Neuronal stem cell (in vitro differentiated cells): ENCODE measurements around the gene SLC30A2.
A peak's percentile ranks its signal among the peaks of the same experiment; 100 is the strongest.

ENCODE experiments used
- DNase-seq: peaks from one replicate; pipeline ENCODE4 v3.0.0-alpha.2; 2013; ENCODE audit warnings: low spot score
- H2AFZ ChIP-seq: one replicate; pipeline ENCODE4 v1.6.1; 2013; ENCODE audit warnings: mild to moderate bottlenecking, low read length, inconsistent platforms
- H2AK5ac ChIP-seq: 2 replicates; pipeline ENCODE4 v1.6.1; 2013; ENCODE audit warnings: low read depth, mild to moderate bottlenecking, inconsistent platforms, low read length, moderate library complexity, mixed read lengths
- H2BK120ac ChIP-seq: 2 replicates; pipeline ENCODE4 v1.6.1; 2013; ENCODE audit warnings: low read depth, mild to moderate bottlenecking, inconsistent platforms, low read length, moderate library complexity, mixed read lengths
- H2BK12ac ChIP-seq: one replicate; pipeline ENCODE4 v1.6.1; 2013; ENCODE audit warnings: low read length, inconsistent platforms
- H2BK15ac ChIP-seq: 2 replicates; pipeline ENCODE4 v1.6.1; 2013; ENCODE audit warnings: mild to moderate bottlenecking, low read length, inconsistent platforms, mixed read lengths
- H2BK5ac ChIP-seq: one replicate; pipeline ENCODE4 v1.6.1; 2013; ENCODE audit warnings: inconsistent platforms, mild to moderate bottlenecking, low read length, moderate library complexity
- H3K14ac ChIP-seq: one replicate; pipeline ENCODE4 v1.6.1; 2013; ENCODE audit warnings: low read length, inconsistent platforms
- H3K18ac ChIP-seq: 2 replicates; pipeline ENCODE4 v1.6.1; 2013; ENCODE audit warnings: low read length, inconsistent platforms
- H3K23ac ChIP-seq: 2 replicates; pipeline ENCODE4 v1.6.1; 2013; ENCODE audit warnings: low read depth, mild to moderate bottlenecking, mixed read lengths, low read length, inconsistent platforms; ENCODE audit not compliant: poor library complexity
- H3K27ac ChIP-seq: replicated peaks from 3 replicates; pipeline ENCODE4 v1.5.1; 2013; ENCODE audit warnings: low read length, inconsistent platforms
- H3K27me3 ChIP-seq, 3 experiments: 2 replicates each; pipeline ENCODE4 v1.6.1; 2013; ENCODE audit warnings: low read length in 3 of 3, mild to moderate bottlenecking in 2 of 3, inconsistent platforms in 1 of 3, low read depth in 1 of 3, mixed read lengths in 1 of 3, moderate library complexity in 1 of 3; ENCODE audit not compliant: control insufficient read depth in 3 of 3, insufficient read depth in 3 of 3
- H3K36me3 ChIP-seq, 2 donors: replicated peaks in 1 of 2; 2 replicates each; pipeline ENCODE4 v1.6.1; 2013; ENCODE audit warnings: low read length in 2 of 2; ENCODE audit not compliant: control insufficient read depth in 2 of 2, insufficient read depth in 2 of 2
- H3K4ac ChIP-seq: 2 replicates; pipeline ENCODE4 v1.6.1; 2013; ENCODE audit warnings: inconsistent platforms, mild to moderate bottlenecking, low read length, moderate library complexity
- H3K4me1 ChIP-seq, 2 donors: 1 replicate in 1 of 2; 2 replicates in 1 of 2; pipeline ENCODE4 v1.6.1; 2013; ENCODE audit warnings: low read length in 2 of 2, low read depth in 1 of 2; ENCODE audit not compliant: control insufficient read depth in 2 of 2, insufficient read depth in 1 of 2
- H3K4me2 ChIP-seq: one replicate; pipeline ENCODE4 v1.6.1; 2013; ENCODE audit warnings: mild to moderate bottlenecking, low read length, inconsistent platforms; ENCODE audit not compliant: insufficient read depth, poor library complexity, severe bottlenecking
- H3K4me3 ChIP-seq, 2 donors: 2 replicates each; pipeline ENCODE4 v1.5.1; 2013; ENCODE audit warnings: low read length in 2 of 2, mild to moderate bottlenecking in 2 of 2, inconsistent platforms in 1 of 2, moderate library complexity in 1 of 2
- H3K79me1 ChIP-seq: one replicate; pipeline ENCODE4 v1.6.1; 2013; ENCODE audit warnings: low read depth, mild to moderate bottlenecking, inconsistent platforms, low read length, moderate library complexity
- H3K9ac ChIP-seq: one replicate; pipeline ENCODE4 v1.6.1; 2013; ENCODE audit warnings: mild to moderate bottlenecking, low read depth, low read length, inconsistent platforms; ENCODE audit not compliant: poor library complexity
- H3K9me3 ChIP-seq, 2 donors: replicated peaks in 1 of 2; 2 replicates each; pipeline versions ENCODE3 to v1.6.1; 2013; ENCODE audit warnings: low read length in 2 of 2, mild to moderate bottlenecking in 2 of 2, inconsistent platforms in 1 of 2, low read depth in 1 of 2, mixed read lengths in 1 of 2, moderate library complexity in 1 of 2; ENCODE audit not compliant: control insufficient read depth in 2 of 2, insufficient read depth in 1 of 2
- H4K8ac ChIP-seq: one replicate; pipeline ENCODE4 v1.6.1; 2013; ENCODE audit warnings: low read depth, mild to moderate bottlenecking, inconsistent platforms, low read length, moderate library complexity
- H4K91ac ChIP-seq: one replicate; pipeline ENCODE4 v1.6.1; 2013; ENCODE audit warnings: low read length, low read depth, mild to moderate bottlenecking, inconsistent platforms; ENCODE audit not compliant: poor library complexity
- WGBS, 2 donors: extraction: QIAGEN DNeasy Blood & Tissue Kit; methylation state at CpG; one replicate each; pipeline ENCODE4 v1.1.7; 2013; ENCODE audit warnings: missing lambda C conversion rate in 2 of 2, mixed read lengths in 1 of 2; ENCODE audit not compliant: insufficient read length in 2 of 2, insufficient replicate concordance in 1 of 2; ENCODE audit errors: extremely low coverage in 2 of 2; 5-methylcytosine and 5-hydroxymethylcytosine counted together

The SLC30A2 gene

DNA sequence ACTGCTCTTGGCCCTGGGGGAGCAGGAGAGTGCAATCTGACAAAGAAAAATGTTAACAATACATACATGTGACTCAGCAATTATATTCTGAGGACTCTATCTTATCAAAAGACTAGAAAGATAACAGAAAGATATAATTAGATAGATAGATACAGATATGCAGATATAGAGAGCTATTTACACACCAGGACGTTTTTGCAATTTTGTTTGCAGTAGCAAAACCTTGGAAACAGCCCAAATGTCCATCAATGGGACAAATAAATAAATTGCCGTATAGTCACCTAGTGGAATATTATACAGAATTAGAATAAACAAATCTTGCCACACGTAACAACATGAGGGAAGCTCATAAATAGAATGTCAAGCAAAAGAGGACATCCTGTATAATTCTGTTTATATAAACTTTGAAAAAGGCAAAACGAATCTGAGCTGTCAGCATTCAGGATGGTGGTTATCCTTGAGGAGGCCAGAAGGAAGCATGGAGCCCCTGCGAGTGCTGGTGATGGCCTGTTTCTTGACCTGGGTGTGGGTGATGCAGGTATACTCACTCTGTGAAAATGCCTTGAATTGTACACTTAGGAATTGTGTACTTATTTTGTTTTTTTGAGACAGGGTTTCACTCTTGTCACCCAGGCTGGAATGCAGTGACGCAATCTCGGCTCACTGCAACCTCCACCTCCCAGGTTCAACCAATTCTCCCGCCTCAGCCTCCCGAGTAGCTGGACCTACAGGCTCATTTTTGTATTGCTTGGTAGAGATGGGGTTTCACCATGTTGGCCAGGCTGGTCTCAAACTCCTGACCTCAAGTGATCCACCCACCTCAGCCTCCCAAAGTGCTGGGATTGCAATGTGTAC, 34.3 kb upstream of the SLC30A2 start:
- Histone ChIP-seq H2BK120ac (no peak overlapping the region), H3K27me3 (peaks cover 0 to 31% (median 0%) of the 10 kb centered on the region in 3 experiments), H2BK15ac (no peak overlapping the region), H2AK5ac (no peak overlapping the region), H3K36me3 (no peaks in the 10 kb centered on the region), H3K4me3 (no peak overlapping the region), H4K91ac (no peak overlapping the region), H2AFZ (no peak overlapping the region), H3K4me2 (no peak overlapping the region), H3K18ac (no peak overlapping the region), H2BK12ac (no peak overlapping the region), H3K4me1 (peaks cover 0 to 4% of the 10 kb centered on the region in 2 donors), H3K4ac (no peak overlapping the region), H3K79me1 (no peaks in the 10 kb centered on the region), H3K9ac (no peak overlapping the region), H3K27ac (no peak overlapping the region), H3K14ac (no peak overlapping the region), H3K23ac (no peak overlapping the region), H4K8ac (no peak overlapping the region), H2BK5ac (no peak overlapping the region), H3K9me3 (no peaks in the 10 kb centered on the region)
- WGBS, 2 donors, result no CpG with 5 or more reads among the region's 9 CpGs
- no peak for DNase-seq

DNA sequence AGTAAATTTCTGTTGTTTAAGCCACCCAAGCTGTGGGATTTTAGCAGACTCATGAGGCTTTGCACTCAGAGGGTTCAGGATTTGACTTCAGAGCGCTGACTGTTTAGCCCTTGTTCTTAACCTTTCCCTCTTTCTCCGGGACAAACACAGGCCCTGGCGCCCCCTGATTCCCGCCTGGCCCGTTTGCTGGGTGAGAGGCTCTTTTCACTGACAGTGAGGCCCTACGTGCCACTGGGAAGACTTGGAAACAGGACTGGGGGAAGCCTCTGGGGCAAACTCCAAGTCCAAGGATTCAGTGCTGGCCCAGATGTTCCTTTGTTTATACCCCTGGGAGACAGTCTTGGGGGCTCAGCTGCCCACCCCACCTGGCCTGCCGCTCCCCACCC, 33.3 kb upstream of the SLC30A2 start:
- no peak overlapping the region for H3K4ac ChIP-seq
- WGBS, 2 donors, result no CpG with 5 or more reads among the region's 7 CpGs
- H2AFZ ChIP-seq, result peak overlapping the region; percentile 67
- no peak for DNase-seq
- H3K9me3 ChIP-seq, result no peaks in the 10 kb centered on the region
- H3K23ac ChIP-seq, result no peak overlapping the region
- H3K18ac ChIP-seq, result no peak overlapping the region
- no peak overlapping the region for H2BK15ac ChIP-seq
- H4K8ac ChIP-seq, result no peak overlapping the region
- H3K4me2 ChIP-seq, result no peak overlapping the region
- H2AK5ac ChIP-seq, result no peak overlapping the region
- H3K27me3 ChIP-seq, result peaks cover 0 to 25% (median 0%) of the 10 kb centered on the region in 3 experiments
- H2BK120ac ChIP-seq, result no peak overlapping the region
- no peak overlapping the region for H2BK12ac ChIP-seq
- H3K79me1 ChIP-seq, result no peaks in the 10 kb centered on the region
- no peak overlapping the region for H2BK5ac ChIP-seq
- H3K14ac ChIP-seq, result no peak overlapping the region
- no peak overlapping the region for H3K4me3 ChIP-seq
- H3K9ac ChIP-seq, result no peak overlapping the region
- peaks cover 0 to 4% of the 10 kb centered on the region in 2 donors for H3K4me1 ChIP-seq
- no peaks in the 10 kb centered on the region for H3K36me3 ChIP-seq
- H3K27ac ChIP-seq, result no peak overlapping the region
- H4K91ac ChIP-seq, result no peak overlapping the region

GRCh38 chr1:26078286-26079177, 32.6 kb upstream of the SLC30A2 start:
- no peaks in the 10 kb centered on the region for H3K9me3 ChIP-seq
- DNase-seq, result no peak
- H3K4me1 ChIP-seq, result peaks cover 0 to 4% of the 10 kb centered on the region in 2 donors
- no peak overlapping the region for H4K8ac ChIP-seq
- no peak overlapping the region for H2AK5ac ChIP-seq
- no peak overlapping the region for H2BK12ac ChIP-seq
- no peak overlapping the region for H3K4ac ChIP-seq
- H3K9ac ChIP-seq, result no peak overlapping the region
- no peaks in the 10 kb centered on the region for H3K36me3 ChIP-seq
- no peak overlapping the region for H3K18ac ChIP-seq
- no CpG with 5 or more reads among the region's 8 CpGs for WGBS, 2 donors
- no peak overlapping the region for H3K4me3 ChIP-seq
- peaks cover 0 to 22% (median 0%) of the 10 kb centered on the region in 3 experiments for H3K27me3 ChIP-seq
- no peak overlapping the region for H3K14ac ChIP-seq
- H4K91ac ChIP-seq, result no peak overlapping the region
- no peak overlapping the region for H3K27ac ChIP-seq
- no peak overlapping the region for H3K23ac ChIP-seq
- no peak overlapping the region for H2BK5ac ChIP-seq
- H3K4me2 ChIP-seq, result no peak overlapping the region
- H2BK15ac ChIP-seq, result no peak overlapping the region
- H2BK120ac ChIP-seq, result no peak overlapping the region
- H3K79me1 ChIP-seq, result no peaks in the 10 kb centered on the region
- peak overlapping the region; percentile 67 for H2AFZ ChIP-seq

DNA sequence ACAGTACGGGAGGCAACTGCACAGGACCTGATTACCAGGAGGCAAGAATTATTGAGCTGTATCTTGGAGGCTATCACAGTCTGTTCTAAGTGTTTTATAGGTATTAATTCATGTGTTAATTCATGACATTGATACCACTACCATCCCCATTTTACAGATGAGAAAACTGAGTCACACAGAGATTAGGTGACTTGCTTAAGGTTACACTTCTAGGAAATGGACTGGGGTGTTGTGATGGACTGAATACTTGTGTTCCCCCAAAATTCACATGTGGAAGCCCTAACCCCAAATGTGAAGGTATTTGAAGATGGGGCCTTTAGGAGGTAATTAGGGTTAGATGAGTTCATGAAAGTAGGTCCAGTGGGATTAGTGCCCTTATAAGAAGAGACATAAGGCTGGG, 31.6 kb upstream of the SLC30A2 start:
- H4K91ac ChIP-seq, result no peak overlapping the region
- H2BK15ac ChIP-seq, result no peak overlapping the region
- no peaks in the 10 kb centered on the region for H3K36me3 ChIP-seq

More for the DNA sequence above, 31.6 kb upstream of the SLC30A2 start:
- no peak overlapping the region for H3K4me2 ChIP-seq
- H3K18ac ChIP-seq, result no peak overlapping the region
- H3K79me1 ChIP-seq, result no peaks in the 10 kb centered on the region
- WGBS, 2 donors, result no CpG with 5 or more reads among the region's 1 CpG
- H3K23ac ChIP-seq, result no peak overlapping the region
- H2AK5ac ChIP-seq, result no peak overlapping the region
- H3K27me3 ChIP-seq, result peaks cover 0 to 20% (median 0%) of the 10 kb centered on the region in 3 experiments
- H2AFZ ChIP-seq, result no peak overlapping the region
- no peak overlapping the region for H3K9ac ChIP-seq
- no peak overlapping the region for H3K14ac ChIP-seq
- no peak for DNase-seq
- no peak overlapping the region for H4K8ac ChIP-seq
- no peak overlapping the region for H2BK5ac ChIP-seq
- H3K27ac ChIP-seq, result no peak overlapping the region
- H3K9me3 ChIP-seq, result no peaks in the 10 kb centered on the region
- no peak overlapping the region for H3K4ac ChIP-seq
- H2BK12ac ChIP-seq, result no peak overlapping the region
- no peak overlapping the region for H2BK120ac ChIP-seq
- H3K4me1 ChIP-seq, result peaks cover 0 to 4% of the 10 kb centered on the region in 2 donors
- no peak overlapping the region for H3K4me3 ChIP-seq
